Measurements from ENCODE around the gene WWOX.

- TF ChIP-seq SPI1 (IDR thresholded peaks at IDR 0.05; ENCODE audit: low read depth, low read length): no peak
- no peak for TF ChIP-seq POLR2A (IDR thresholded peaks at IDR 0.05; ENCODE audit: low read depth, low read length)
- no peak for TF ChIP-seq POLR2AphosphoS5 (IDR thresholded peaks at IDR 0.05; ENCODE audit: low read depth, low read length)
Measured at GRCh38 chr16:78659216-78659615, 559.8 kb downstream of the WWOX start.

Data from GM12891 (cell line).